ENCODE results near the gene PPWD1. TPM values are rescaled to one million over a fixed set of nuclear protein-coding genes. Genes with fewer than 3 reads are reported as not detected.

The PPWD1 gene
- 29.7 TPM for total RNA-seq
- 16.5 TPM for polyA plus RNA-seq (ENCODE audit: insufficient read depth, low read depth, low replicate concordance)
- long read RNA-seq, donor 1, transcript PPWD1-201 (11 exons, 2,166 nt), result major isoform, 6 of 17 reads
- long read RNA-seq, donor 1, partial matches to known transcripts, result 5 of 17 reads
- long read RNA-seq, donor 1, other reads (novel, unspliced or antisense), result 0 of 17 reads
- long read RNA-seq, donor 2, transcript PPWD1-206 (2 exons, 838 nt), result major isoform, 10 of 21 reads
- long read RNA-seq, donor 2, partial matches to known transcripts, result 8 of 21 reads
- long read RNA-seq, donor 2, other reads (novel, unspliced or antisense), result 0 of 21 reads
- long read RNA-seq, donor 3, transcript PPWD1-201 (11 exons, 2,166 nt), result major isoform, 6 of 37 reads
- long read RNA-seq, donor 3, partial matches to known transcripts, result 23 of 37 reads
- long read RNA-seq, donor 3, other reads (novel, unspliced or antisense), result 0 of 37 reads
- long read RNA-seq, donor 4, transcript PPWD1-201 (11 exons, 2,166 nt), result major isoform, 10 of 17 reads
- long read RNA-seq, donor 4, transcript PPWD1-206 (2 exons, 838 nt), result minor isoform, 6 of 17 reads
- long read RNA-seq, donor 4, partial matches to known transcripts, result 0 of 17 reads
- long read RNA-seq, donor 4, other reads (novel, unspliced or antisense), result 0 of 17 reads
- long read RNA-seq, donor 5, result 0 reads
- long read RNA-seq, donor 6, transcript PPWD1-206 (2 exons, 838 nt), result major isoform, 6 of 20 reads
- long read RNA-seq, donor 6, transcript PPWD1-201 (11 exons, 2,166 nt), result major isoform, 6 of 20 reads
- long read RNA-seq, donor 6, partial matches to known transcripts, result 8 of 20 reads
- long read RNA-seq, donor 6, other reads (novel, unspliced or antisense), result 0 of 20 reads
- long read RNA-seq, donor 7, transcript PPWD1-201 (11 exons, 2,166 nt), result major isoform, 20 of 37 reads
- long read RNA-seq, donor 7, partial matches to known transcripts, result 4 of 37 reads
- long read RNA-seq, donor 7, other reads (novel, unspliced or antisense), result 12 of 37 reads
- long read RNA-seq, donor 8, partial matches to known transcripts, result 0 of 8 reads
- long read RNA-seq, donor 8, other reads (novel, unspliced or antisense), result 0 of 8 reads
- long read RNA-seq, donor 9, partial matches to known transcripts, result 0 of 8 reads
- long read RNA-seq, donor 9, other reads (novel, unspliced or antisense), result 0 of 8 reads
- long read RNA-seq, donor 10, transcript PPWD1-201 (11 exons, 2,166 nt), result major isoform, 6 of 24 reads
- long read RNA-seq, donor 10, transcript PPWD1-206 (2 exons, 838 nt), result minor isoform, 5 of 24 reads
- long read RNA-seq, donor 10, partial matches to known transcripts, result 10 of 24 reads
- long read RNA-seq, donor 10, other reads (novel, unspliced or antisense), result 0 of 24 reads

- Histone ChIP-seq H3K27me3 (ENCODE audit: control insufficient read depth, insufficient read depth, low read length) (no peaks in the 10 kb centered on the region), H3K9me3 (ENCODE audit: control insufficient read depth in 2 of 3, insufficient read depth in 1 of 3, low read length in 3 of 3) (no peaks in the 10 kb centered on the region), H3K27ac (ENCODE audit: low read depth in 2 of 2, low read length in 2 of 2) (peak within 1 kb of the TSS; percentile 68 to 80), H3K4me1 (ENCODE audit: control insufficient read depth in 2 of 3, insufficient read depth in 2 of 3, low read depth in 1 of 3, low read length in 3 of 3) (peaks cover 0 to 5% (median 0%) of the 10 kb centered on the region in 3 donors), H3K36me3 (ENCODE audit: control insufficient read depth in 2 of 3, insufficient read depth in 3 of 3, low read length in 3 of 3) (no peaks in the 10 kb centered on the region), H3K4me3 (ENCODE audit: low read length in 3 of 3) (peak within 1 kb of the TSS; percentile 89 to 99 (median 95)), H3K9ac (ENCODE audit: low read length in 3 of 3) (peak within 1 kb of the TSS; percentile 79 to 95 (median 81))
- FAIRE-seq, result peak; percentile 81
- no peak for TF ChIP-seq CTCF (IDR thresholded peaks at IDR 0.05; ENCODE audit: borderline replicate concordance, extremely low read depth, insufficient read depth)
- intact Hi-C loops (cut with DNase I), result no loop called here
- peak; percentile 96 to 98 (median 97) for DNase-seq
Measured at GRCh38 chr5:65562731-65563701, at the start of gene PPWD1, which contains the start of gene CENPK. Gene PPWD1 (plus strand): TSS chr5:65563296. CDS start chr5:65563311, 15 bp downstream. Gene CENPK (minus strand): TSS chr5:65563168. CDS start chr5:65554907, 8,261 bp downstream.

GRCh38 chr5:65525726-65526125, 37.4 kb upstream of the PPWD1 start:
- H3K4me3 ChIP-seq (ENCODE audit: low read length in 3 of 3), result no peak overlapping the region
- H3K9ac ChIP-seq (ENCODE audit: low read length in 3 of 3), result no peak overlapping the region
- intact Hi-C loops (cut with DNase I), result no loop called here
- no peaks in the 10 kb centered on the region for H3K4me1 ChIP-seq (ENCODE audit: control insufficient read depth in 2 of 3, insufficient read depth in 2 of 3, low read depth in 1 of 3, low read length in 3 of 3)
- H3K36me3 ChIP-seq (ENCODE audit: control insufficient read depth in 2 of 3, insufficient read depth in 3 of 3, low read length in 3 of 3), result no peaks in the 10 kb centered on the region
- no peak for TF ChIP-seq CTCF (IDR thresholded peaks at IDR 0.05; ENCODE audit: borderline replicate concordance, extremely low read depth, insufficient read depth)
- DNase-seq, result no peak
- H3K9me3 ChIP-seq (ENCODE audit: control insufficient read depth in 2 of 3, insufficient read depth in 1 of 3, low read length in 3 of 3), result no peaks in the 10 kb centered on the region
- H3K27me3 ChIP-seq (ENCODE audit: control insufficient read depth, insufficient read depth, low read length), result no peaks in the 10 kb centered on the region
- FAIRE-seq, result no peak
- no peak overlapping the region for H3K27ac ChIP-seq (ENCODE audit: low read depth in 2 of 2, low read length in 2 of 2)

- FAIRE-seq (no peak), DNase-seq (no peak)
- H3K36me3 ChIP-seq (ENCODE audit: control insufficient read depth in 2 of 3, insufficient read depth in 3 of 3, low read length in 3 of 3), result no peaks in the 10 kb centered on the region
- H3K9ac ChIP-seq (ENCODE audit: low read length in 3 of 3), result no peak overlapping the region
- H3K4me3 ChIP-seq (ENCODE audit: low read length in 3 of 3), result no peak overlapping the region
- intact Hi-C loops (cut with DNase I), result no loop called here
- H3K27ac ChIP-seq (ENCODE audit: low read depth in 2 of 2, low read length in 2 of 2), result no peak overlapping the region
- no peaks in the 10 kb centered on the region for H3K4me1 ChIP-seq (ENCODE audit: control insufficient read depth in 2 of 3, insufficient read depth in 2 of 3, low read depth in 1 of 3, low read length in 3 of 3)
- H3K9me3 ChIP-seq (ENCODE audit: control insufficient read depth in 2 of 3, insufficient read depth in 1 of 3, low read length in 3 of 3), result no peaks in the 10 kb centered on the region
- TF ChIP-seq CTCF (IDR thresholded peaks at IDR 0.05; ENCODE audit: borderline replicate concordance, extremely low read depth, insufficient read depth), result no peak
- no peaks in the 10 kb centered on the region for H3K27me3 ChIP-seq (ENCODE audit: control insufficient read depth, insufficient read depth, low read length)
Measured at GRCh38 chr5:65530904-65531303, 32.2 kb upstream of the PPWD1 start.
